Measurements from ENCODE around the gene LMAN2L.

Gene LMAN2L

DNA sequence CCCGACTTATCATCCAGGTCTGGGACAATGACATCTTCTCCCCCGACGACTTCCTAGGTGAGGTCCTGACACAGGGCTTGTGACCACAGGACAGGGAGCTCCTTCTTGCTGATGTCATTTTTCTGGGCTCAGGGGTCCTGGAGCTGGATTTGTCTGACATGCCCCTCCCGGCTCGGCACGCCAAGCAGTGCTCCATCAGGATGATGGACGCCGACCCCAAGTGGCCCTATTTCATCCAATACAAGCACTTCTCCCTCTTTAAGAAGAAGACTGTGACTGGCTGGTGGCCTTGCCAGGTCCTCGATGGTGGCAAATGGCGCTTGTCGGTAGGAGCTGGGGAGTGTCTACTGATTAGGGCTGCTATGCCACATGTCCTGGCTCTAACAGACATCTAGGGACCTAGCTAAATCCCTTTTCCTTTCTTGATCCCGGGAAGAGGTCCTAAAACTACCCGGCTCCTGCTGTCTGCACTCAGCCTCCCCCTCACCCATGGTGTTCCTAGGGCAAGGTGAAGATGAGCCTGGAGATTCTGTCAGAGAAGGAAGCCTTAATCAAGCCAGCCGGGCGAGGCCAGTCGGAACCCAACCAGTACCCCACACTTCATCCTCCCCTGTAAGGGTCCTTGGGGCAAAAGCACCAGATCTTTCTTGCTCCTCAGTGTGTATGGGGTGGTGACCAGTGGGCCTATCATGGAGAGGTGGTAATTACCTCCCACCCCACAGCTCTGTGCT lies 36.7 kb downstream of the LMAN2L start:
- FAIRE-seq: no peak

DNA sequence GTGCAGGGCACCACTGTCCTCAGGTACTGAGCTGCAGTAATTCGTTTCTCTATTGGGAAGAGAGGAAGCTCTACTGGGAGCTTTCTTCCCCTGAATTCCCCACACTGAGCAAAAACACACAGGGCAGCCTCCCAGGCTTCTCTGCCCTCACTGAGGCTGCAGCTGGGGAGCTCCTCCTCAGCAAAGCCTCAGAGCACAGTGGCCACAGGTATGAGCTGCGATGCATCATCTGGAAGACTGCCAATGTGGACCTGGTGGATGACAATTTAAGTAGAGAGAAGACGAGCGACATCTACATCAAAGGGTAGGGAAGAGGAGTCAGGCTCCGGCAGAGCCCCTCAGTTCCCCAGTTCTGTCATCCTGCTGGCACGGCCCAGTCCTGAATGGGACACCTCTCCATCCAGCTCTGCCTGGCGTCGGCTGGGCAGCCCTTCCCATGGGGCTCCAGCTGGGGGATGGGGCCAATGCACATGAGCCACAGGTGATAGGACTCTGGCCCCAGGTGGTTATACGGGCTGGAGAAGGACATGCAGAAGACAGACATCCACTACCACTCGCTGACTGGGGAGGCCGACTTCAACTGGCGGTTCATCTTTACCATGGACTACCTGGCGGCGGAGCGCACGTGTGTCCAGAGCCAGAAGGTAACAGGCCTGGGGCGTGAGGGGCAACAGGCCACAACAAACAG lies 37.6 kb downstream of the LMAN2L start:
- FAIRE-seq: no peak

DNA sequence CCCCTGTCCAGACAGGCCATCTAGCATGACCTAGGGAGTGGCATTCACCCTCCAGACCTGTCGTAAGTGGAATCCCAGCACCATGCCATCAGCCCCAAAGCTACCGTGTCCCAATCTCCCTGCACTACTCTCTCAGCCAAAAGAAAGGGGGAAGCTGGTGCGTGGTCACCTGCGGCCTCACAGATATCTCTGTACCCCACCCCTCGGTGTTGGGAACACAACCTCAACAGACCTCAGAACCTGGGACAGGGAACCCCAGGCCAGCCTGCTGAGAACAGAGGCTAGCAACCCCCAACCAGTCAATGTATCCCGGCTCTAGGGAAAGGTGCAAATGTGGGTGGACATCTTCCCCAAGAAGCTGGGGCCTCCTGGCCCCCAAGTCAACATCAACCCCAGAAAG lies 38.2 kb downstream of the LMAN2L start:
- no peak for FAIRE-seq

DNA sequence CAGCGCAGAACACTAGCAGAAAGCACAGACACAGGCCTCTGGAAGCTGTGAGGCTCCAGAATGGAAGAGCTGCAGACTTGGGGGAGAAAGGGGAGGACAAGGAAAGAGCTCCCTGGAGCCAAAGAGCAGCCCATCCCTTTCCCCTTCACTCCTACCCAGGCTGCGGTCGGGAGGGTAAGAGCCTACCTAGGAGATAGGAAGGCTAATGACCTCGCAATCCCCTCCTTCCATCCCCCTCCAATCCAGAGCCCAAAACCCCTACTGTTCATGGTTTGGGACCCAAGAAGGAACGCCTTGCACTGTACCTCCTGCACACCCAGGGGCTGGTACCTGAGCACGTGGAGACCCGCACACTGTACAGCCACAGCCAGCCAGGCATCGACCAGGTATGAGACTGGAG lies 39.8 kb downstream of the LMAN2L start:
- FAIRE-seq: no peak

DNA sequence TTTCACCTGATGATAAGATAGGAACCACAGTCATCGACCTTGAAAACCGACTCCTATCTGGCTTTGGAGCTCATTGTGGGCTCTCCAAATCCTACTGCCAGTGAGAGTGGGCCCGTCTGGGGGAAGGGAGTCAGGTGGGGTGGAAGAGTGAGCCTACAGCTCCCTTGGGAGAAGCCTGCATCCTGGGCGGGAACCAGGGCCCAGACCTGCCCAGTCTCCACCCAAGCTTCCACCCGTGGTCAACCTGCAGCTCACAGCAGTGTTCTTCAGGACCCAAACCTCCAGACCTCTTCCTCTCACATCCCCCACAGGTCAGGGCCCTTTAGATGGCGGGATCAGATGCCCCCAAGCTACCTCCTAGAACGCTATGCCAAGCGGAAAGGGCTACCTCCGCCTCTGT lies 40.2 kb downstream of the LMAN2L start:
- FAIRE-seq: no peak

DNA sequence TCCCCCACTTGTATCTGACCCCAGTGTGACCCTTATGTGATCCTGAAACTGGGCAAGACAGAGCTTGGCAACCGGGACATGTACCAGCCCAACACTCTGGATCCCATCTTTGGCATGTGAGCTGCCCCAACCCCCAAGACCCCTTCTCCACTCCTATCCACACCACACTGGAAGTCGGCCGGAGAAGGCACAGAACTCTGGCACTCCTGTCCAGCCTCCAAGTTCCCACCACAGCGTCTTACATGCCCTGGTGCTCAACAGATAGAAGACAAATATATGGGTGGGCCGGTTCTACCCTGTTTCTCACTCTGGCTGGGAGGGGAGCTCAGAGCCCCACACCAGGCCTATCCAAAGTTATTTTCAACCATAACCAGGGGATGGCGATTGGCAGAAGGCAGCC lies 40.8 kb downstream of the LMAN2L start:
- no peak for FAIRE-seq

DNA sequence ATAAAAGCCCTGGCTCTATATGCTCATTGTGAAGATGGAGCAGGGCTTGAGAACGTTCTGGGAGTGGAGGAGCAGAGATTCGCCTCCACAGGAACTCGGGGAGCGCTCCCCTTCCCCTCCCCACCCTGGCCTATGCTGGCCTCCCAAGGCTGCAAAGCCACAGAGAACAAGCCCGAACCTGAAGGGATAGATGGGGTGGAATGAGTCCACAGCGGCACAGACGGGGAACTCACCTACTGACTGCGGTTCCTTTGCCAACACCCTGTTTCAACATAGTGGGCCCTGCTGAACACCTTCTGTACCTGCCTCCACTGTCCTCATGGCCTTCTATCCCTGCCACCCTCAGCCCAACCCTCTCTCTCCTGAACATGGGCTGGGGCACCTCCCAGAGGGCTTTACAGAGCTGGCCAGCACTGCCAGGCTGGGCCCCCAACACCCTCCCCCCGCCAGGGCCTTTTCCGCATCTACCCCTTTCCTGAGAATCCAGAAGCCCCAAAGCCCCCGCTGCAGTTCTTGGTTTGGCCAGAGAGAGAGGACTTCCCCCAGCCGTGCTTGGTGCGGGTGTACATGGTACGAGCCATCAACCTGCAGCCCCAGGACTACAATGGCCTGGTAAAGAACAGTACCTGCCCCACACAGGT lies 41.5 kb downstream of the LMAN2L start:
- no peak for FAIRE-seq

DNA sequence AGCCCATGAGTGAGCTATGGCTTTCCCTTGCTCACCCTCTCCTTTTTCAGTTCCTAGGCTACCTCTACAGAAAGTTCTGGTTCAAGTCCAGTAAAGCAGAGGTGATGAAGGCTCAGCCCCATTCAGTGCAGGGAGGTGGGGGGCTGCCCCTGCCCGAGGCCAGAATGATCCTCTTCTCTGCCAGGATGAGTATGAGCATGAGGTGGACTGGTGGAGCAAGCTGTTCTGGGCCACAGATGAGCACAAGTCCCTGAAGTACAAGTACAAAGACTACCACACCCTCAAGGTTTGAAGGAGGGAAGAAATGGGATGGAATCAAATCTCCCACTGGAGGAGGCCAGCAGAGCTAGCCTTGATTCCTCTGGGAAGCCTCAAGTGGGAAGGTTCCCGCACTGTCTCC lies 42.4 kb downstream of the LMAN2L start:
- FAIRE-seq: no peak

DNA sequence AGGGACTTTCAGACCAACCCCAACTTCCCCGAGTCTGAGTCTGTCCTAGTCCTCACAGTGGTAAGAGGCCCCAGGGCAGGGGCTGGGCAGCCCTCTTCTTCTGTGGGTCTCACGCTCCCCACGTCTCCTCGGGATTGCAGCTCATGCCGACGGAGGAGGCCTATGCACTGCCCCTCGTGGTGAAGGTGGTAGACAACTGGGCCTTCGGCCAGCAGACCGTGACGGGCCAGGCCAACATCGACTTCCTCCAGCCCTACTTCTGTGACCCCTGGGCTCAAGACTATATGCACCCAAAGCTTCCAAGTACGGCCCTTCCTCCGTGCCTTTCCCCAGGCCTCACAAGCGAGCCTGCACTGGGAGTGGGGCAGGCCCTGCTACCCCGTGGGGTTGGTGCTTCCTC lies 44.3 kb downstream of the LMAN2L start:
- no peak for FAIRE-seq

DNA sequence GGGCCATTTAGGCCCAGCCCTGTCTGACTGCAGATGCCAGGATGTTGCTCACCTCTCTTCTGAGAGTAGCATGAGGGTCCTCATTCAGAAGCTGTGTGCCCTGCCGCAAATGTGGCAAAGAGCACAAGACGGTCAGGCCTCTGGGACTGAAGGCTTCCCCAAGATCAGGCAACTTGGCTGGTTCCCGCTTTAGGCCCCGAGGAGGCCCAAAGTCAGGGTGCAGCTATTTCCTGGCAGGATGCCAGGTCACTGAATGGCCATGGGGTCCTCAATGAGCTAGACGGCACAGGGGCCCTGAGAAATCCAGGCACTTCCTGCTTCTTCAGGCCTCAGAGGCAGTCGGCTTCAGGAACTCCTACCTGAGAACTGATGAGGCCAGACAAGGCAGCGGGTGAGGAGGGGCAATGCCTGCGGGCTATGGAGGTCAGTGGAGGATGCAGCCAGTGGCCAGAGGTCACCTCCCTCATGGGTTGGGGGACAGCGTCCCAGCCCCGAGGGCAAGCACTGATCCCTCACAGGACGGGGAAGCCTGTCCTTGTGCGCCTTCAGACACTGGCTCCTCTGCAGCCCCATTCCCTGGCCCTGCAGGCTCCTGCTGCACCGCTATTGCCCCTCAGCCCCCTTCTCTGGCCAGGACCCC lies 44.9 kb downstream of the LMAN2L start:
- no peak for FAIRE-seq

DNA sequence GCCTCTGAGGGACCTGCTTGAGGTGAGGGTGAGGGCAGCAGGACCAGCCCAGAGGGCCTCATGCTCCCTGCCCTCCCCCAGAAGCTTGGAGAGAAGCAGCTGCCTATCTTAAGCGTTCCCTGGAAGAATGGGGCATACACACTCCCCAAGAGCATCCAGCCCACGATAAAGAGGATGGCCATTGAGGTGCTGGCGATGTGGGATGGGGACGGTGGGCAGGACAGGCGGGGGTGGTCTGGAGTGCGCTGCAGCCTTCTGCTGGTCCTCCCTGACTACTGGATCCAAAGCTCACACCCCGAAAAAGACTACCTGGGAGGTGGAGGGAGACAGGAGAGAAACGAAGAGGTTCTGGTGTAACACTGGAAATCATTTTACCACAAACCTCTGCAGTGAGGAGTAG lies 45.6 kb downstream of the LMAN2L start:
- FAIRE-seq: no peak

DNA sequence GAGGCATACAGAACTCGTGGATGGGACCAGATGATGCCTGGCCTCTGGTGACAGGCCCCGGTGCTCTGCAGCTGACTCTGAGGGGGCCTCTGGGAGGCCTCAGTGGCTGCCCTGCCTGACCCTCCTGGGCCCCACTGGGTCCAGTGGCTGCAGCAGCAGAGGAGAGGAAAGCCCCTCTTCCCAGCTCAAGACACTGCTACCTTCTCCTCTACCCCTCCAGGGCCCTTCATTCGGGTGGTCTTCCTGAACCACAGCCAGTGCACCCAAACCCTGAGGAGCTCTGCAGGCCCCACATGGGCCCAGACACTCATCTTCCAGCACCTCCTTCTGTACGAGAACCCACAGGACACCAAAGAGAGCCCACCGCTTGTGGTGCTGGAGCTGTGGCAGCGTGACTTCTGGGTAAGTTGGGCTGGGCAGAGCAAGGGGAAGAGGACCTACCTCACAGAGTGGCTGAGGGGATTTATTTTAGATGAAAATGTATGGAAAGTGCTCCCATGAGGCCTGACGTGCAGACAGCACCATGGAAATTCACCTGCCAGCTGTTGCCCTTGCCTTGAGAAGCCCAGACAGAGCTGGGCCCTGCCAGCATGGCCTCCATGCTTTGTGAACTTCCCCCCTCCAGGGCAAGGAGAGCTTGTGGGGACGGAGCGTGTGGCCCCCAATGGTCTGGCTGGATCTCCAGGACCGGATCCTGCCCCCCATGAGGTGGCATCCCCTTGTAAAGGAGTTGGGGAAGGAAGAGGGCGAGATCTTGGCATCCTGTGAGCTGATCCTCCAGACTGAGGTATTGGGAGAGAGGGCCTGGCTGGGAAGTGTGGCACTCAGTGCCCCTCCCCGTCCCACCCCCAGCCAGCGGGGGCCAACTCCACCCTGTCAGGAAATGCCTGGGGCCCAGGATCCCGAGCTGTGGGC lies 46.3 kb downstream of the LMAN2L start:
- FAIRE-seq: no peak

DNA sequence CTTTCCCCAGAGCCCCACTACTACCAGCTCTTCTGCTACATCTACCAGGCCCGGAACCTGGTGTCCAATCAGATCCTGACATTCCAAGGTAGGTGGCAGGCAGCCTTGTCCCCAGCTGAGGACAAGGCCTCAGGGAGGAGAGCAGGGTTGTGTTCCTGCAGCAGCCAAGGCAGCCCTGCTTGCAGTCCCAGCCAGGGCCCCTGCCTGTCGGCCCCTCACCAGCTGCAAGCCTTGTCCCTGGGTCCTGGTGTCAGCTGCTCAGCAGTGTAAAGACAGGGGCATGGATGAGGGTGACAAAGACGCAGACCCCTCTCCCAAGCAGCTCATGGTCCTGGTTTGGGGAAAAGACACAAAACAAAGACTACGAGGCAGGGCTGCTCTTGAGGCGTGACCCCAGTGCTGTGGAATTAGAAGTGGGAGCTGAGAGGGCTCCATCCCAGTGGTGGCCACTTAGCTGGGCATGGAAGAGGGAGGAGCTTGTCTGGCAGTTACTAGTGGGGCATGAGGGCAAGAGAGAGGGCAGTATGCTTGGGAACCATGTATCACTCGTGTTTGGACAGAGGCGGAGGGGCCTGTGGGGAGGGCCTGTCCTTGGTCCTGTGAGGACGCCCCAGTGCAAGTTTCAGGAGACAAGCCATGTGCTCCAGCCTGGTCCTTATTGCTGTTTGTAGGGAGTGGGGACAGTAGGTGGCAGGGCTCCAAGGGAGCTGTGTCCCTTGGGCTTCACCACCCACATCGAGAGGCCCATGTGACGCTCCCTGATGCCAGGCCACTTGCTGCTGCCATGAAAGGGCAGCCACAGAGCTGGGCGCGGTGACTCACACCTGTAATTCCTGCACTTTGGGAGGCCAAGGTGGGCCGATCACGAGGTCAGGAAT lies 47.5 kb downstream of the LMAN2L start:
- FAIRE-seq: no peak

DNA sequence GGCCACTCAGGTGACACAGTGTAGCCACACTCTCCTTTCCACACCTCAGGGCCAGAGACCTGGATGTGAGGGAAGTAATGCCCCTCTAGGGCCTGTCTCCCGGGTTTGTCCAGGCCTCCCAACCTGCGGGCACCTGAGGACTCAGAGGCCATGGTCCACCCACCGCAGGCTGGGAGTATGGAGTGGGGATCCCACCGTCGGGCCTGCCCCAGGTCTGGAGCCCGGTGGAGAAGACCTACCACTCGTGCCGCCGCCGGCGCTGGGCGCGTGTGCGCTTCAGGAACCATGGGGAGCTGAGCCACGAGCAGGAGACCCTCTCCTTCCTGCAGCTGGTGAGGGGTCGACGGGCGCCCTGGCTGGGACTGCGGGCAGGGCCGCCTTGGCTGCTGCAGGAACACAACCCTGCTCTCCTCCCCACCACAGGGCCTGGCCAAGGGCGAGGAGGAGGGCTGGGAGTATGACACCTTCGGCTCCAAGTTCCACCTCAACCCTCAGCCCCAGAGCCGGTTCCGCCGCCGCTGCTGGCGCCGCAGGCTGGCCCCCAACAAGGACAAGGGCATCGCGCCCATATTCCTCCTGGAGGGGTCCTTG lies 48.7 kb downstream of the LMAN2L start:
- FAIRE-seq: no peak

DNA sequence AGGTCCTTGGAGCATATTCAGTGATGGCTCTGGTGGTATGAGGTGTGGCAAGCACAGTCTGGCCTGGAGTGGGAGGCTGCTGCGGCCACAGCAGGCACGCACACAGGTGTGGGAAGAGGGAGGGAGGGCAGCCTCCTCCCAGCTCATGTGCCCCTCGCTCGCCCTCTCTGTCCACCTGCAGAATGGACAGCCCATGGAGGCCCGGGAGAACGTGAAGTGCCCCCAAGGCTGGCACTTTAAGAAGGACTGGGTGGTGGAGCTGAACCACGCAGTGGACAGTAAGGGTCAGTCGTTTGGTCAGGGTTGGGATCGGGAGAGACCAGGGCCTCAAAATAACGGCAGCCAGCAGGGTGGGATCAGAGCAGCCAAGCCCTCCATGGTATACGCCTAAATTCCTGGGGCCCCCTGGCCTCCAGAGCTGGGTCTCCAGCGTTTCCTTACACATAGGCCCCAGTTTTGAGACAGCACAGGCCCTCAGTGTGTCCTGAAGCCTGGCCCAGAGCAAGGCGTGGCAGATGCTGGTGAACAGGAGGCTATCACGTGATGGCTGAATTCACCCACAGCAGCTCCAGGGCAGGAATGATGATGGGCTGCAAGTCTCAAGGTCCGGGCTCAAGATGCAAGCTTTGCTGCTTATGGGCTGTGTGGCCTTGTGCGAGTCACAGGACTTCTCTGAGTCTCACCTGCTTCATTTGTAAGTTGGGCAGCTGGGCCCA lies 49.4 kb downstream of the LMAN2L start:
- FAIRE-seq: no peak

DNA sequence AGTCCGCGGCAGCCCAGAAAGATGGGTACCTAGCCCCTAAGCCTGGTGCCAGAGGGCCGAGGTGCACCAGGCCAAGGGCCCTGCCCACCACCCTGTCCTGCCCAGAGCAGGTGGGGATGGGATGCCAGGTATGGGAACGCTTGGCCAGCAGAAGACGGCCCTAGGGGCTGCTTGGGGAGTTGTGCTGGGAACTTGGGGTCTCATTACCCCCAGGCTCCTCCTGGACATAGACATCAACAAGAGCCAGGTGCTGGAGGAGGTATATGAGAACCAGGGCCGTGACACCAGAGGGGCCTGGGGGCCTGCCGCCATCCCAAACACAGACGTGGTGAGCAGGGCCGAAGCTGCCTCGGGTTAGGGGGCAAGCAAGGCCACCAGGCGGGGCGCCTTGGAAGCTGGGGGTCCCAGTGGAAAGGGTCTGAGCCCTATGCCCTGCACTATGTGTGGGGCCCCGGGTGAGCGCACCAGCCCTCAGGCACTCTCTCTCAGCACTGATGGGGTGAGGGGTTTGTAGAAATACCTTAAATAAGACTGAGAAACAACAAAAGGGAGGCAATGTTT lies 50.4 kb downstream of the LMAN2L start:
- FAIRE-seq: no peak

DNA sequence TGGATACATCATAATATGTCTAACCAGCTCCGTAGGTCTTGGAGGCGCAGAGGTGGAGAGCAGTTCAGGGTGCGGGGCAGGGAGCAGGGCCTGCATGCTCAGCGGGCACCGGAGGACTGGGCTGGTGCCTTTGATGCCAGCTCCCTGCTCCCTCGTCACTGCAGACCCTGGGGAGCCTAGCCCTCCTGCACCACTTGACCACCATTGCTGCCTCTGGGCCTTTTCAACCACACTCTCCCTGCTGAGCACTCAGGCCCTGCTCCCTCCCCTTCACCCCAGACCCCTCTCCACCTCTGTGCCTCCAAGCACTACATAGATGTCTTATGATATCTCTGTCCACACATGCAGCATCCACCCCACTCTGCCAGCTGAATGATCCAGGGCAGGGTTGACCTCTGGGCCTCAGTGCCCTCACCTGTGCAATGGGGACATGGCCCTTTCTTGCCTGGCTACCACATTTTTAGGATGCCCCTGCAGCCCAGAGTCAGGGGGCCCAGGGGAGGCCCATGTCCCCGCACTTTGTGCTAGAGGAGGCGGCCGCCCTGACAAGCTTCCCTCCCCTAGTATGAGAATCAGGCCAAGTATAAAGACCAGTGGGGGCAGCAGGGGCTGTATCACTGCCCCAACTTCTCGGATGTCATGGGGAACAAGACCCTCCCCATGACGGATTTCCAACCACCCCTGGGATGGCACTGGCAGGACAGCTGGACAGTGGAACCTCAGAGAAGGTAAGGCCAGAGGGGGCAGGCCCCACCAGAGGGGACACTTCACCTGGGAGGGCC lies 51.0 kb downstream of the LMAN2L start:
- FAIRE-seq: no peak

DNA sequence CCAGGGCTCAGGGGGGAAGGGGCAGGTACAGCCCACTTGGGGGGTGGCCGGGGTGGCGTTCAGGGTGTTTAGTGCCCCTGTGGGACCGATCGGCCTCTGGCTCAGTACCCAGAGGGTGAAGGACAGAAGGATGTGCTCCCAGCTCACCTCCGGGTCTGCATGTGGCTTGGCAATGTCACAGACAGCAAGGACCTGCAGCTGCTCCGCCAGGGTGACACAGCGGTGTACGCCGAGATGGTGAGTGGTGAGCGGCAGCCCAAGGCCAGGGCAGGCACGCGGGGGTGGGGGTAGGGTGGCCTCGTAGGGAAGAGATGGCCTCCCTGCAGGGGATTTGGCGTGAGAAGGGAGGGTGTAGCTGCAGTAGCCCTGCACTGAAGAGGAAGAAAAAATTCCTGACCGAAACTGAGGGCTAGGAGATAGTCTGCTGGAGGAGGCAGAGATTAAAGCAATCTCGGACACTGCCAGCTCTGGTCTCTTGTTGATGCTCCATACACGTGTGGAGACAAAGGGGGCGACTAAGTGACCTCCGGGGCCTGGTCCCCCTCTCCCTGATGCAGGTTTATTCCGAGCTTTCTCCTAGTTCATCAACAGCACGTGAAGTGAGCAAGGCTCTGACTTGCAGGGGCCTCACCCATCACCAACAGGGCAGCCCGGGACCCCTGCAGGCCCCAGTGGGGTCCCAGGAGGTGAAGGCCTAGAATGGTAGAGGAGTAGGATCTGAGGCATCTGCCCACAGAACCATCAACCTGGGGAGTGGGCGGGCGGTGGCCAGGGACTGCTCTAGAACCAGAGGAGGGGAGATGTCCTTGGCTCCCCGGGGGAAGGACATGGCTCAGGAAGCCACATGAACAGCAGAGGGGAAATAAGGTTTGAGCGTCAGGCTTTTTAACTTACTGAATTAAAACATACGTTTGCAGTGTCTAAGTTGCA lies 51.9 kb downstream of the LMAN2L start:
- no peak for FAIRE-seq

Measured in endometrium (tissue), 2 donors.